ENCODE results near the gene MLN.

DNA sequence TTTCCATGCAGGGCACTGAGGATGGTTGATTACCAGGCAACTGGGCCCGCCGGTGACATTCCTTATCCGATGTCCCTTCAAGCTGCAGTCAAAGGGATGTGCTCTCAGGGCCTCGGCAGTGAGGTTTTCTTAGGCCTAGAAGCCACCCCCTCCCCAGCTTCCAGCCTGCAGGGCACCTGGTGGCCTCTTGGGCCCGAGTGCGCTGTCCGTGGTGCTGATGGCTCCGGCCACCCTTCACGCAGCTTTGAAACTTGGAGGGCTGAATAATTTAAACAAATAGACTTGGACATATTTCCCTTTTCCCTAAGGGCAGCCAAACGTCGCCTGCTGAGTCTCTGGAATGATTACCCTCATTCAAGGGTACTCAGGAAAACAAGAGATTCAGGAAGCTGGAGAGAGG, 8.9 kb upstream of the MLN start:
- no peak for TF ChIP-seq POLR2A (IDR thresholded peaks at IDR 0.05; ENCODE audit: low read depth, low read length)
- TF ChIP-seq POLR2AphosphoS5 (IDR thresholded peaks at IDR 0.05; ENCODE audit: low read depth, low read length): no peak
- no peak for TF ChIP-seq TAF1 (IDR thresholded peaks at IDR 0.05; ENCODE audit: low read depth, low read length)
- TF ChIP-seq SPI1 (IDR thresholded peaks at IDR 0.05; ENCODE audit: low read depth, low read length): no peak

All from GM12891 (cell line).